HFF-Myc (cell line): Measurements from ENCODE around the gene ARL1.
"Not testable (repeated sequence)": the region's sequence is repeated elsewhere in the genome, so short reads cannot be mapped to it uniquely, and the experiment has no call there.

Experiments
- DNase-seq: peaks from one replicate; pipeline ENCODE4 v3.0.0-alpha.2; 2011; ENCODE audit warnings: low read depth; ENCODE audit errors: extremely low read depth
- H3K4me3 ChIP-seq: replicated peaks from 2 replicates; pipeline ENCODE4 v1.5.1; 2011; ENCODE audit warnings: low read depth, mild to moderate bottlenecking, control low read depth, low read length
- CTCF ChIP-seq: IDR thresholded peaks from 2 replicates; pipeline ENCODE4 v1.5.1; 2012; ENCODE audit warnings: mild to moderate bottlenecking, low read depth, low read length, control low read depth; ENCODE audit errors: missing control alignments

ARL1 gene

GRCh38 chr12:101424620-101425019, 17.0 kb upstream of the ARL1 start:
- no peak overlapping the region for H3K4me3 ChIP-seq
- DNase-seq: no peak
- TF ChIP-seq CTCF: no peak

- DNase-seq, H3K4me3 ChIP-seq: not testable (repeated sequence)
Observed at GRCh38 chr12:101422066-101422465, 14.5 kb upstream of the ARL1 start.

- H3K4me3 ChIP-seq: no peak overlapping the region
- no peak for DNase-seq
- no peak for TF ChIP-seq CTCF
Observed at GRCh38 chr12:101415228-101415627, 7.7 kb upstream of the ARL1 start.

- H3K4me3 ChIP-seq: no peak overlapping the region
- peak; percentile 40 for TF ChIP-seq CTCF
- DNase-seq: peak; percentile 56
Observed at GRCh38 chr12:101414533-101415119, 7.1 kb upstream of the ARL1 start.

GRCh38 chr12:101410169-101410568, 2.6 kb upstream of the ARL1 start:
- not testable (repeated sequence) for H3K4me3 ChIP-seq, DNase-seq

GRCh38 chr12:101407049-101407435, 530 bp downstream of the ARL1 start:
- no peak for TF ChIP-seq CTCF
- no peak for DNase-seq
- H3K4me3 ChIP-seq: peak overlapping the region; percentile 84

- not testable (repeated sequence) for H3K4me3 ChIP-seq, DNase-seq
Observed at GRCh38 chr12:101391181-101391580, 16.4 kb downstream of the ARL1 start.

GRCh38 chr12:101379149-101379548, 28.4 kb downstream of the ARL1 start:
- DNase-seq: no peak
- TF ChIP-seq CTCF: no peak
- no peak overlapping the region for H3K4me3 ChIP-seq

GRCh38 chr12:101375573-101375972, 32.0 kb downstream of the ARL1 start:
- no peak for TF ChIP-seq CTCF
- no peak overlapping the region for H3K4me3 ChIP-seq
- no peak for DNase-seq
